DND-41 (cell line): ENCODE results near the gene MARK2.

ENCODE experiments used
- EZH2 ChIP-seq: IDR thresholded peaks from 3 replicates; pipeline ENCODE4 v1.6.1; 2012; ENCODE audit warnings: borderline replicate concordance, low read depth, mild to moderate bottlenecking, moderate library complexity, low read length, inconsistent platforms; ENCODE audit not compliant: severe bottlenecking
- TF ChIP-seq, protein P1 (sequence below): IDR thresholded peaks from 2 replicates; pipeline ENCODE4 v1.5.1; 2012; ENCODE audit warnings: borderline replicate concordance, low read length, moderate library complexity, mild to moderate bottlenecking; ENCODE audit not compliant: poor library complexity, severe bottlenecking; ENCODE audit errors: extremely low read depth

DNA sequence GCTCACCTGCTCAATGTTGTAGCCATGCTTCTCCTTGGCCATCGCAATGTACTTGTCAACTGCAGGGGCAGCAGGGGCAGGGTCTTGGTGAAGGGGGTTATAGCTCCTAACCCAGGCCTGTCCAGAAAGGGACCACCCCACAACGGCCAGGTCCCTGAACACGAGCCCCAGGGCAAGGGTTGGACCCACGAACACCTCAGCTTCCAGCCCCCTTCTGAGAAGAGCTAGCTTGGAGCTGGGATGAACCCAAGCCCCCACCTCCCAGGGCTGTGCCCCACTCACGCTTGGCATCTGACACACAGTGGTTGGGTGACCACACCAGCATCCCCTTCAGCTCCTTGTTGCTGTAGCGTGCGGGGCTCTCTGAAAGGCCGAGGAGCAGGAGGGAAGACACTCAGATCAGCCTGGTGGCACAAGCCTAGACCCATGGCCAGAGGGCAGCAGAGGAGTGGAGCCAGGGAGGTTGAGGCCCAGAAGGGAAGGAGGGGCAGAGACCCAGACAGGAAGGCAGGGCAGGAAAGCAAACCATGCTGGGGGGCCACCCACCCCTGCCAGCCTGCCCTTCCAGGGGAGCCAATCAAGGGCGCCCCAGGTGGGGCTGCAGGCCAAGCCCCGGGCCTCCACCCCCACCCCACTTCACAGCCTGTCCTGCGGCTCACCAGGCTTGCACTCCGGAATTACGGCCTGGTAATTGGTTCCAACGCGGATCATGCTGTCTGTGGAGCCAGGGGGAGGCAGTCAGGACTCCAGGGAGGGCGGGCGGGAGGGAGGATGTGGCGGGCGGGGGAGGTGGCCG is 76.2 kb downstream of the MARK2 start:
- TF ChIP-seq, protein P1, sequence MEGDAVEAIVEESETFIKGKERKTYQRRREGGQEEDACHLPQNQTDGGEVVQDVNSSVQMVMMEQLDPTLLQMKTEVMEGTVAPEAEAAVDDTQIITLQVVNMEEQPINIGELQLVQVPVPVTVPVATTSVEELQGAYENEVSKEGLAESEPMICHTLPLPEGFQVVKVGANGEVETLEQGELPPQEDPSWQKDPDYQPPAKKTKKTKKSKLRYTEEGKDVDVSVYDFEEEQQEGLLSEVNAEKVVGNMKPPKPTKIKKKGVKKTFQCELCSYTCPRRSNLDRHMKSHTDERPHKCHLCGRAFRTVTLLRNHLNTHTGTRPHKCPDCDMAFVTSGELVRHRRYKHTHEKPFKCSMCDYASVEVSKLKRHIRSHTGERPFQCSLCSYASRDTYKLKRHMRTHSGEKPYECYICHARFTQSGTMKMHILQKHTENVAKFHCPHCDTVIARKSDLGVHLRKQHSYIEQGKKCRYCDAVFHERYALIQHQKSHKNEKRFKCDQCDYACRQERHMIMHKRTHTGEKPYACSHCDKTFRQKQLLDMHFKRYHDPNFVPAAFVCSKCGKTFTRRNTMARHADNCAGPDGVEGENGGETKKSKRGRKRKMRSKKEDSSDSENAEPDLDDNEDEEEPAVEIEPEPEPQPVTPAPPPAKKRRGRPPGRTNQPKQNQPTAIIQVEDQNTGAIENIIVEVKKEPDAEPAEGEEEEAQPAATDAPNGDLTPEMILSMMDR, result no peak
- no peak for TF ChIP-seq EZH2
